Esophagus squamous epithelium (tissue), 5 donors: Measurements from ENCODE around the gene RAB3D. TPM values are rescaled to one million over a fixed set of nuclear protein-coding genes. Genes with fewer than 3 reads are reported as not detected.

Experiments used
- DNase-seq: peaks from one replicate; lab custom pipeline; 2025; lab: John Stamatoyannopoulos, UW
- H3K27ac ChIP-seq, 4 donors: fragments of 200-600 bp; sonication (generic); one replicate each; pipeline ENCODE4 v1.5.1; 2016 to 2019; ENCODE audit warnings: mild to moderate bottlenecking in 1 of 4
- H3K27me3 ChIP-seq, 4 donors: fragments of 200-600 bp; sonication (generic); 1 replicate in 3 of 4; 2 replicates in 1 of 4; pipeline versions ENCODE4 v1.5.1 to v1.6.0; 2017 to 2021; ENCODE audit warnings: antibody characterized with exemption in 1 of 4
- H3K36me3 ChIP-seq, 3 donors: fragments of 200-600 bp; sonication (generic); one replicate each; pipeline ENCODE4 v1.5.1; 2016 to 2019
- H3K4me1 ChIP-seq, 3 donors: fragments of 200-600 bp; sonication (generic); one replicate each; pipeline ENCODE4 v1.5.1; 2017 to 2019
- H3K4me3 ChIP-seq, 4 donors: fragments of 200-600 bp; sonication (generic); 1 replicate in 3 of 4; 2 replicates in 1 of 4; pipeline ENCODE4 v1.5.1; 2016 to 2019; ENCODE audit warnings: mild to moderate bottlenecking in 2 of 4, moderate library complexity in 1 of 4
- H3K9me3 ChIP-seq, 3 donors: fragments of 200-600 bp; sonication (generic); one replicate each; pipeline ENCODE4 v1.5.1; 2016 to 2019
- POLR2A ChIP-seq, 4 donors: fragments of 450-650 bp; IDR thresholded peaks; one replicate each; pipeline ENCODE4 v1.6.1; 2017; ENCODE audit warnings: antibody characterized with exemption in 4 of 4, mild to moderate bottlenecking in 4 of 4, moderate library complexity in 3 of 4
- WGBS, 2 donors: methylation state at CpG; one replicate each; pipeline ENCODE4 v1.1.5; 2018; 5-methylcytosine and 5-hydroxymethylcytosine counted together
- intact Hi-C: fragments of 100-400 bp; cut with DNase I; formaldehyde crosslinking; loops from one replicate; pipeline ENCODE4 v1.15.0; 2022
- total RNA-seq, 4 donors: library from RNA; depleted of rRNA; stranded (reverse); fragments of >200 nt; gene quantifications; one replicate each; pipeline ENCODE4 v1.1.0, GENCODE V29; 2016
- TF ChIP-seq, protein P1 (sequence below), 6 experiments: fragments of 450-650 bp in 4 of 6; fragments of 200-600 bp in 2 of 6; sonication (generic) in 2 of 6; IDR thresholded peaks; one replicate each; pipeline ENCODE4 v1.5.1; 2016 to 2019; ENCODE audit warnings: antibody characterized with exemption in 6 of 6, mild to moderate bottlenecking in 4 of 6, moderate library complexity in 4 of 6
- donor health status: DM: yes; HTN: yes; CAD: no.

The RAB3D gene
- total RNA-seq, 4 donors from 2014 or later: 55.9 to 90.4 (median 73.8) TPM

DNA sequence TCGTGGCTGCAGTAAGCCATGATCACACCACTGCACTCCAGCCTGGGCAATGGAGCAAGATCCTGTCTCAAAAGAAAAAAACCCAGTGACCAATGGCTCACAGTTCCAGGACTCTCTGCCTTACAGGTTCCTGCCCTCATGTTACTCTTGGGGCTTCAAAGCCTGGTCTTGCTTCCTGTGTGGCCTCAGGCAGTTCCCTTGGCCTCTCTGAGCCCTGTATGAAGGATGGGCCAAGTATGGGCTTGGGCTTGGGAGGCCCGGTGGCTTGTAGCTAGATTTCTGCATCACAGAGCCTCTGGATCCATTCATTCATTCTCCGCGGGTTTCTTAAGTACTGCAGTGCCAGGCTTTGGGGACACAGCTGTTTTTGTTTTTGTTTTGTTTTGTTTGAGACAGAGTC lies 44.3 kb downstream of the RAB3D start:
- WGBS, 2 donors: 74 to 85% methylated on average over 3 to 4 of the region's 4 CpGs

DNA sequence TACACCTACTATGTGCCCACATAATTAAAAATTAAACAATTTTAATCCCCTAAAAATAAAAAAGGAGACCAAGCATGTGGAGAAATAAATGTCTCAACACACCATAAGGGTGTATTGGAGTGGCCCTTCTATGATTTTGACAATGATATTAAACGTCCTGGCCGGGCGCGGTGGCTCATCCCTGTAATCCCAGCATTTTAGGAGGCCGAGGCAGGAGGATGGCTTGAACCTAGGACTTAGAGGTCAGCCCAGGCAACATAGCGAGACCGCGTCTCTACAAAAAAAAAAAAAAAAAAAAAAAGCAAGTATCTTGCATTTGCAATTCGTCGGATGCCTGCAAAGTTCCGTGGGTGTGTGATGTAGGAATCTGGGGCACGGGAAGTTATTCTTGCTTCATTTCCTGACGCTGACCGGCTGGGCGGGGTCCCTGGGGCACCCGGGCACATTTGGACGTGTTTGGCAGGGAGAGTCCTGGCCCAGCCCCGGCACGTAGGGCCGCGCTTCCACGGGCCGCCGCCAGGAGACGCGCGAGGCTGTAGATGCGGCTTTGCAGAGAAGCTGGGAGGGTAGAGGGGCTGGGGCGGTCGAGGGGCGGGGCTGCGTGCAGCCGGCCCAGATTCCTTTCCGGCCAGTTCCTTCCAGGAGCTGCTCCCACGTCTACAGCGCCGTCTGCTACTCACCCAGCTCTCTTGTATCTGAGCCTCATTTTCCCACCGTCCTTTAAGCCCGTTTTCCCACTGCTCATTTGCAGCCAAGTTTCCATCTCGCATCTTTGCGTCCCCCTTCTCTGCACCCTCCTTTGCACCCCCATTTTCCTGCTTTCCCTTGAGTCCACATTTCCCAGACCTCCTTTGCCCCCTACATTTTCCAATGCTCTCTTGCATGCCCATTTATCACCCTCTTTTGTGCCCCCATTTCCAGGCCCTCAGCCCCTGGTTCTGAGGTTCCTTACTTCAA lies 45.7 kb downstream of the RAB3D start:
- TF ChIP-seq, protein P1, sequence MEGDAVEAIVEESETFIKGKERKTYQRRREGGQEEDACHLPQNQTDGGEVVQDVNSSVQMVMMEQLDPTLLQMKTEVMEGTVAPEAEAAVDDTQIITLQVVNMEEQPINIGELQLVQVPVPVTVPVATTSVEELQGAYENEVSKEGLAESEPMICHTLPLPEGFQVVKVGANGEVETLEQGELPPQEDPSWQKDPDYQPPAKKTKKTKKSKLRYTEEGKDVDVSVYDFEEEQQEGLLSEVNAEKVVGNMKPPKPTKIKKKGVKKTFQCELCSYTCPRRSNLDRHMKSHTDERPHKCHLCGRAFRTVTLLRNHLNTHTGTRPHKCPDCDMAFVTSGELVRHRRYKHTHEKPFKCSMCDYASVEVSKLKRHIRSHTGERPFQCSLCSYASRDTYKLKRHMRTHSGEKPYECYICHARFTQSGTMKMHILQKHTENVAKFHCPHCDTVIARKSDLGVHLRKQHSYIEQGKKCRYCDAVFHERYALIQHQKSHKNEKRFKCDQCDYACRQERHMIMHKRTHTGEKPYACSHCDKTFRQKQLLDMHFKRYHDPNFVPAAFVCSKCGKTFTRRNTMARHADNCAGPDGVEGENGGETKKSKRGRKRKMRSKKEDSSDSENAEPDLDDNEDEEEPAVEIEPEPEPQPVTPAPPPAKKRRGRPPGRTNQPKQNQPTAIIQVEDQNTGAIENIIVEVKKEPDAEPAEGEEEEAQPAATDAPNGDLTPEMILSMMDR (IDR thresholded peaks at IDR 0.05): peak; percentile 96 to 99 (median 99)
- no peak for TF ChIP-seq POLR2A (IDR thresholded peaks at IDR 0.05)
- peak overlapping the region in 3 of 4 donors; percentile 26 to 37 (median 28) for H3K4me3 ChIP-seq

More for the DNA sequence above, 44.3 kb downstream of the RAB3D start:
- intact Hi-C loops: loop anchor here (5.0 to 10.0 kb wide), 2 partner anchors 87 to 150 kb away; partner anchors contain the start of gene EPOR
- Histone ChIP-seq H3K9me3 (no peaks in the 10 kb centered on the region), H3K4me1 (peaks cover 0 to 28% (median 4%) of the 10 kb centered on the region in 3 donors), H3K27ac (no peak overlapping the region), H3K36me3 (no peaks in the 10 kb centered on the region), H3K27me3 (no peaks in the 10 kb centered on the region), H3K4me3 (no peak overlapping the region)
- TF ChIP-seq, protein P1 (IDR thresholded peaks at IDR 0.05): no peak
- no peak for DNase-seq

DNA sequence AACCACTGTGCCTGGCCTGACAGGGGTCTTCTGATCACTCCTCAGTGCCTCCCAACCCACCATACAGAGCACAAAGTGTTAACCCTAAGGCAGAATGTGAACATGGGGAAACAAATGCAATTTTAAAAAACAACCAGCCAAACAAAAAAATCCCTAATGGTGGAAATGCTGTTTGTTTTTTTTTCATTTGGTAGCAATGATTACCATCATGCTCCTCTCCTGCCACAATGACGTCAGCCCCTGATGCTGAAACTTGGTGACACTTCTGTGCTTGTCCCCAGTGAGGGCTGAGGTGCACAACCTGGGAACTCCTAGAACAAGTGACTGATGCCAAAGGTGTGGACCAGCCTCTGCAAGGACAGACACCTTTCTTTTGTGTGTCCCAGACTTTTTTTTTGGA lies 47.5 kb downstream of the RAB3D start:
- no peak for DNase-seq
- TF ChIP-seq, protein P1 (IDR thresholded peaks at IDR 0.05): no peak
- TF ChIP-seq POLR2A (IDR thresholded peaks at IDR 0.05): no peak
- H3K36me3 ChIP-seq: no peaks in the 10 kb centered on the region
- H3K4me3 ChIP-seq: no peak overlapping the region
- no peak overlapping the region for H3K27ac ChIP-seq
- intact Hi-C loops: loop anchor here (10.0 kb wide), 1 partner anchor 153 kb away; no protein-coding TSS in a partner anchor
- peaks cover 0 to 26% (median 4%) of the 10 kb centered on the region in 3 donors for H3K4me1 ChIP-seq
- H3K9me3 ChIP-seq: no peaks in the 10 kb centered on the region
- no peaks in the 10 kb centered on the region for H3K27me3 ChIP-seq
- WGBS, 2 donors: 69 to 86% methylated on average over 1 of the region's 1 CpG

More for the DNA sequence above, 45.7 kb downstream of the RAB3D start:
- Histone ChIP-seq H3K27me3 (no peaks in the 10 kb centered on the region), H3K4me1 (peaks cover 0 to 28% (median 4%) of the 10 kb centered on the region in 3 donors), H3K9me3 (no peaks in the 10 kb centered on the region), H3K27ac (peak overlapping the region in 3 of 4 donors; percentile 46 to 75 (median 66)), H3K36me3 (no peaks in the 10 kb centered on the region)
- DNase-seq: peak; percentile 19
- 3% methylated on average over 41 of the region's 41 CpGs for WGBS, 2 donors
- intact Hi-C loops: loop anchor here (10.0 kb wide), 1 partner anchor 151 kb away; no protein-coding TSS in a partner anchor

DNA sequence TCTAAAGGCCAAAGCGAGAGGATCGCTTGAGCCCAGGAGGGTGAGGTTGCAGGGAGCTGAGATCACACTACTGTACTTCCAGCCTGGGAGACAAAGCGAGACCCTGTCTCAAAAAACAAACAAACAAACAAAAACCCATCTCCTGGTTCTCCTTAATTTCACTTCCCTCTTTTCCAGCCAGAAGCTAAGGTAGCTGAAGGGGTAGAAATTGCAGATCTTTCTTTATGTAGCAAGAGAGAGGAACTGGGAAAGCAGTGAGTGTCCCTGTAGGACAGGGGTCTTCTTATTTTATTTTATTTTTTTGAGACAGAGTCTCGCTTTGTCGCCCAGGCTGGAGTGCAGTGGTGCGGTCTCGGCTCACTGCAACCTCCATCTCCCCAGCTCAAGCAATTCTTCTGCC lies 48.0 kb downstream of the RAB3D start:
- TF ChIP-seq POLR2A (IDR thresholded peaks at IDR 0.05): no peak
- TF ChIP-seq, protein P1 (IDR thresholded peaks at IDR 0.05): no peak
- Histone ChIP-seq H3K27ac (no peak overlapping the region), H3K9me3 (no peaks in the 10 kb centered on the region), H3K36me3 (no peaks in the 10 kb centered on the region), H3K4me3 (no peak overlapping the region), H3K27me3 (no peaks in the 10 kb centered on the region), H3K4me1 (peaks cover 0 to 21% (median 4%) of the 10 kb centered on the region in 3 donors)
- WGBS, 2 donors: 80 to 82% methylated on average over 6 to 7 of the region's 7 CpGs
- DNase-seq: no peak
- intact Hi-C loops: loop anchor here (10.0 kb wide), 1 partner anchor 153 kb away; no protein-coding TSS in a partner anchor

DNA sequence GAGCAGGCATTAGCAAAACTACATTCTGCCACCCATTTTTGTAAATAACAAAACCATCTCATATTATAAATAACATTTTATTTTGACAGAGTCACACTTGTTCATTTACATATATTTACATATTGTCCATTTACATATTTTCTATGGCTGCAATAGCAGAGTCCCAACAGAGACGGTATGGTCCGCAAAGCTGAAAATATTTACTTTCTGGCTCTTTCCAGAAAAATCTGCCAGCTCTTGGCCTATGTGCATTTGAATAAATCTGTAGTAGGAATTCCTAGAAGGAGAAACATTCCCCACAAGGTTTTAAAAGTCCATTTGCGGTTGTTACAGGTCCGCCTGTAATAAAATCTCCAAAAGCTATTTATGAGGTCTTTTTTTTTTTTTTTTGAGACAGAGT lies 49.2 kb downstream of the RAB3D start:
- intact Hi-C loops: loop anchor here (10.0 kb wide), 1 partner anchor 155 kb away; no protein-coding TSS in a partner anchor
- DNase-seq: no peak
- WGBS, 2 donors: 70 to 85% methylated on average over 4 of the region's 4 CpGs
- H3K36me3 ChIP-seq: no peaks in the 10 kb centered on the region
- H3K4me3 ChIP-seq: no peak overlapping the region
- no peaks in the 10 kb centered on the region for H3K27me3 ChIP-seq
- H3K4me1 ChIP-seq: peaks cover 0 to 13% (median 4%) of the 10 kb centered on the region in 3 donors
- H3K27ac ChIP-seq: no peak overlapping the region
- H3K9me3 ChIP-seq: no peaks in the 10 kb centered on the region
- TF ChIP-seq POLR2A (IDR thresholded peaks at IDR 0.05): no peak
- TF ChIP-seq, protein P1 (IDR thresholded peaks at IDR 0.05): no peak
